ENCODE measurements around the gene ERICH6.

- no peak for TF ChIP-seq CTCF (IDR thresholded peaks at IDR 0.05; ENCODE audit: low read depth, low read length, poor library complexity, severe bottlenecking)
- no peak for TF ChIP-seq EZH2phosphoT487 (IDR thresholded peaks at IDR 0.05; ENCODE audit: borderline replicate concordance, low read length)
Observed at GRCh38 chr3:150722267-150722666, 18.5 kb upstream of the ERICH6 start.
